Measurements from ENCODE around the gene SEMA3F.

The SEMA3F gene

GRCh38 chr3:50124052-50124799 lies 30.9 kb upstream of the SEMA3F start:
- no peaks in the 10 kb centered on the region for H3K9me3 ChIP-seq (ENCODE audit: low read length)
- H3K4me1 ChIP-seq (ENCODE audit: insufficient read depth, low read length) = peaks cover 17% of the 10 kb centered on the region
- H3K27me3 ChIP-seq (ENCODE audit: insufficient read depth, low read length) = no peaks in the 10 kb centered on the region
- H3K36me3 ChIP-seq (ENCODE audit: insufficient read depth, low read length) = peaks cover 15% of the 10 kb centered on the region
- H2AFZ ChIP-seq (ENCODE audit: low read depth, low read length) = no peak overlapping the region
- no peak overlapping the region for H3K4me3 ChIP-seq (ENCODE audit: low read length)

DNA sequence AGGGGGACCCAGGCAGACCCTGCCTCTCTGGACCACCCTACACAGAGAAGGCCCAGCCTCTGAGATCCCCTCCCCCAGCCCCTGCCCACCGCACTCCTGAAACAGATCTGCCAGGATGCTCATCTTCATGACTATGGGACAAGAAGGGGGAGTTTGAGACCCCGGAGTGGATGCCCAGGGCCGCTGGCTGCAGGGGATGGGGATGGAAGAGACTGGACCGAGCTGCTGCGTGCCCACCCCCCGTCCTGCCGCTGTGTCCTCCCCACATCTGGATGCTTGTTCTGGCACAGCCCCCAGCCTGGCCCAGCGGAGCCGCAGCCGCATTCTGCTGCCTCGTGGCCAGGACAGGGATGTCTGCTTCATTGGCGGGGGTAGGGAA lies 30.3 kb upstream of the SEMA3F start:
- Histone ChIP-seq H3K4me1 (ENCODE audit: insufficient read depth, low read length) (peaks cover 17% of the 10 kb centered on the region), H3K36me3 (ENCODE audit: insufficient read depth, low read length) (peaks cover 11% of the 10 kb centered on the region), H3K9me3 (ENCODE audit: low read length) (no peaks in the 10 kb centered on the region), H2AFZ (ENCODE audit: low read depth, low read length) (no peak overlapping the region), H3K4me3 (ENCODE audit: low read length) (no peak overlapping the region), H3K27me3 (ENCODE audit: insufficient read depth, low read length) (no peaks in the 10 kb centered on the region)

DNA sequence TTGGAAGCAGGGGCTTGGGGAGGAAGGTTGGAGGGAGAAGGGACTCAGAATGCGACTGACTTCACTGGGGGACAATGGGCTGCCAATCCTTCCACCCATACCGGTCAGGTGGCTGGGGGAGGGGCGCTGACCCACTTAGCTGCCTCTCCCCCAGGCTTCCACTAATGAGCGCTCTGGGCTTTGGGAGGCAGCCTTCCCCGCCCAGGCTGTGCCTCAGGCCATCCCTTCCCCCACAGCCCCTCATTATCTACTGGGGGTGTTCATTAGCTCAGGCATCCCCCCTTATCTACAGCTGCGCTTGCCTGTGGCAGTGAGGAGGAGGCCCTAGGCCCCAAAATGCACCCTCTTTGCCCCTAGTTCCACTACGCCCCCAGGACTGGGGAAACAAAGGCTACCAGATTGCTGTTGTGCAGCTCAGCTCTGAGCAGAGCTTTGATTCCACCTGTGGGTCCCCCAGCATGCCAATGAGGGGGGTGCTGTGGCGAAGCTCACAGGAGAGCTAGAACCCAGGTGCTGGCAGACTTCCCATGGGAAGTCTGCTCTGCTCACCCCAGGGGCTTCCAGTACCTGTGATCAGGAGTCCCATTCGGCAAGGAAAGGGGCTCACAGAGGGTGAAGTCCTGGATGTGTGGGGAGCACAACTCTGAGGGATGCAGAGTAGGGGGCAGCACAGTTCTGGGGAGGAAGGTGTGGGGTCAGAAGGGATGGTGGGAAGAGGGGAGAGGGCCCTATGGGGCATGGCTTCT lies 29.4 kb upstream of the SEMA3F start:
- peaks cover 17% of the 10 kb centered on the region for H3K4me1 ChIP-seq (ENCODE audit: insufficient read depth, low read length)
- H3K4me3 ChIP-seq (ENCODE audit: low read length) = no peak overlapping the region
- H3K27me3 ChIP-seq (ENCODE audit: insufficient read depth, low read length) = no peaks in the 10 kb centered on the region
- no peak overlapping the region for H2AFZ ChIP-seq (ENCODE audit: low read depth, low read length)
- H3K9me3 ChIP-seq (ENCODE audit: low read length) = no peaks in the 10 kb centered on the region
- peaks cover 2% of the 10 kb centered on the region for H3K36me3 ChIP-seq (ENCODE audit: insufficient read depth, low read length)

DNA sequence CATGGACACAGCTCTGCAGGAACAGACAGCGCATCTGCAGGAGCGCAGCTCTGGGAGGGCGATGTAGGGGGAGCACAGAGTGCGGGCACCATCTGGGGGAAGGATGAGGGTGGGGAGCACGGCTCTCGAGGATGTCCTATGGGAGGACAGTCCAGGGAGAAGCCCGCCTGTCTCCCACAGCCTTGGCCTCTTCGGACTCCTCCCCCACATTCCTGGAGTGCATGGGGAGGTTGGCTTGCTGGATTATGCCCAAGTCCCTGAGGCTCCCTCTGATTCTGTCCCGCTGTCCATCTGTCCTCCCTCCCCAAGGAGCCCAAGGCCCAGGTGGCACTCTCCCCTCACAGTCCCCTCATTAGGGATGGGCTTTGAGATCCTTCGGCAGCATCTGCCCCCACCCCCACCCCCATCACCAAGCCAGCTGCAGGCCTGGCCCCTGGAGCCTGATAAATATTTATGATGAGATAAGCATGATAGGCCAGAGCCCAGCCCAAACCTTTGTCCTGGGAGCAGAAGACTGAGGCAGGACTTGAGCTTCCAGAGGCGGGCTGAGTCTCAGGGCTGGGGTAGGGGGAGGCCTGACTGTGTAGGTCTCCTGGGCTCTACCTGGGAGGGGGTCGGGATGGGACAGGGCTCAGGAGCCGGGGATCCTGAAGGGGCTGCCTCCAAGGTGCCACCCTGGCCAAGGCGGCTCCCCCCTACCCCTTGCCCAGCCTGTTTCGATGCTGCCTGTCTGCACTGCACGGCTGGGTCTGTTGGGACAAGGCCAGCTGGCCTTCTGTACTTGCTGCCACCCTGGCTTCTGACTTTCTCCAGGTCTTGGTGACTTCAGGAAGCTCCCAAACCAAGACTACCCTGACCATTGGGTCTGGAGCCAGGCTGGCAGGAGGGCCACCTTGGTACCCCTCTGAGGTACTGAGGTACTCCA lies 28.6 kb upstream of the SEMA3F start:
- Histone ChIP-seq H3K4me3 (ENCODE audit: low read length) (no peak overlapping the region), H3K9me3 (ENCODE audit: low read length) (no peaks in the 10 kb centered on the region), H3K36me3 (ENCODE audit: insufficient read depth, low read length) (no peaks in the 10 kb centered on the region), H2AFZ (ENCODE audit: low read depth, low read length) (no peak overlapping the region), H3K27me3 (ENCODE audit: insufficient read depth, low read length) (no peaks in the 10 kb centered on the region), H3K4me1 (ENCODE audit: insufficient read depth, low read length) (peaks cover 17% of the 10 kb centered on the region)

GRCh38 chr3:50127251-50127691 lies 27.9 kb upstream of the SEMA3F start:
- Histone ChIP-seq H3K27me3 (ENCODE audit: insufficient read depth, low read length) (no peaks in the 10 kb centered on the region), H3K4me3 (ENCODE audit: low read length) (no peak overlapping the region), H3K9me3 (ENCODE audit: low read length) (no peaks in the 10 kb centered on the region), H3K4me1 (ENCODE audit: insufficient read depth, low read length) (peaks cover 17% of the 10 kb centered on the region), H2AFZ (ENCODE audit: low read depth, low read length) (no peak overlapping the region), H3K36me3 (ENCODE audit: insufficient read depth, low read length) (no peaks in the 10 kb centered on the region)

- H3K4me1 ChIP-seq (ENCODE audit: insufficient read depth, low read length) = peaks cover 17% of the 10 kb centered on the region
- H2AFZ ChIP-seq (ENCODE audit: low read depth, low read length) = no peak overlapping the region
- H3K4me3 ChIP-seq (ENCODE audit: low read length) = no peak overlapping the region
- H3K36me3 ChIP-seq (ENCODE audit: insufficient read depth, low read length) = no peaks in the 10 kb centered on the region
- no peaks in the 10 kb centered on the region for H3K27me3 ChIP-seq (ENCODE audit: insufficient read depth, low read length)
- no peaks in the 10 kb centered on the region for H3K9me3 ChIP-seq (ENCODE audit: low read length)
Observed at GRCh38 chr3:50128001-50128400, 27.1 kb upstream of the SEMA3F start.

DNA sequence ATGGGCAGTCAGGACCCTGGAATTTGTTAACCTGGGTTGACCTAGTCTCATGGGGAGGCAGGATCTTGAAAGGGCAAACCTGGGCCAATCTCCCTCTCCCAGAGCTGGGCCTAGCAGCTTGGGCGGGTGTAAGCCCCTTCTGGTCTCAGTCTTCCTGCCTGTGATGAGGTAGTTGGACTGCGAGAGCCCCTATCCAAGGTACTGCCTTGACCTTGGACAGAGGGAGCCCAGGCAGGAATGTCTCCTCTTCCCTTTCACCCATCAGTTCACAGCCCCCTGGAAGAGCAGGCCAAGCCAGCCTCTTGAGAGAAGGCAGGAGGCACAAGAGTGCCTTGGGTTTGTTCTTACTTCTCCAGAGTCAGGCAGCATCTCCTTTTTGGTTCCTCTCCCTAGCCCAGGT lies 24.7 kb upstream of the SEMA3F start:
- peaks cover 5% of the 10 kb centered on the region for H3K27me3 ChIP-seq (ENCODE audit: insufficient read depth, low read length)
- no peak overlapping the region for H3K4me3 ChIP-seq (ENCODE audit: low read length)
- no peaks in the 10 kb centered on the region for H3K36me3 ChIP-seq (ENCODE audit: insufficient read depth, low read length)
- H3K9me3 ChIP-seq (ENCODE audit: low read length) = no peaks in the 10 kb centered on the region
- H3K4me1 ChIP-seq (ENCODE audit: insufficient read depth, low read length) = peaks cover 17% of the 10 kb centered on the region
- H2AFZ ChIP-seq (ENCODE audit: low read depth, low read length) = no peak overlapping the region

DNA sequence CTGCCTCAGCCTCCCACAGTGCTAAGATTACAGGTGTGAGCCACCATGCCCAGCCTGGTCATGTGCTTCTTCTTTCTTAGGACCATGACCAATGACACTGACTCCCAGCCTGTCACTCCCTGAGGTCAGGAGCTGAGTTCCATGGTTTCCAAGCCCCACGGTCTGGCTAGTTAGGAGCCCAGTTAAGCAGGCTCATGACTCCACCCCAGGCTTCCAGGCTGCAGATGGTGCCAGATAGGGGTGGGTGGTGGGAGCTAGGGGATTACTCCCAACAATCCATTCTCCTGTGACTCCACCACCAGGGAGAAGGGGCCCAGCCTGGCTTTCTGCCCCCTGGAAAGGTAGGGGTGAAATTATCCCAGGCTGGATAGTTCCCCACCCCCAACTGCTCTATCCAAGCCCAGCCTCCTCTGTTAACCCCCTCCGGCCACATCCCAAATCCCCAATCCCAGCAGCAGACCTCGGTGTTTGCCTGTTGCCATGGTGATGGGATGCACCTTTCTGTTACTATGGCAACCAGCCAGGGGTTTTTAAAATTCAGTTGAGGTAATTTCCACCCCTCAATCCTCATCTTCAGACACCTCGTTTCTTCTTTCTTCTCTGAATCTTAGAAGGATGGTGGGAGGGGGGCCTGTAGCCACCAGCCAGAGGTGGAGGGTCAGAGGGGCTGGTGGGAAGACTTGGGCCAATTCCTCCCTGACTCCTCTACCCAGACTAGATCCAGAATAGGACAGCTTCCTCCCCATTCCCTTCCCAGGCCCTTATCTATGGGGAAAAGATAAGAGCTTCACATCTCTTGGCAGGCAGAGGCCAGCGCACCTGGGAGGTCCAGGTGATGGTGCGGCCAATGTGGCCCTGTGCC lies 22.5 kb upstream of the SEMA3F start:
- H3K4me3 ChIP-seq (ENCODE audit: low read length) = no peak overlapping the region
- no peaks in the 10 kb centered on the region for H3K9me3 ChIP-seq (ENCODE audit: low read length)
- H2AFZ ChIP-seq (ENCODE audit: low read depth, low read length) = no peak overlapping the region
- peaks cover 5% of the 10 kb centered on the region for H3K27me3 ChIP-seq (ENCODE audit: insufficient read depth, low read length)
- no peaks in the 10 kb centered on the region for H3K36me3 ChIP-seq (ENCODE audit: insufficient read depth, low read length)
- H3K4me1 ChIP-seq (ENCODE audit: insufficient read depth, low read length) = no peaks in the 10 kb centered on the region

DNA sequence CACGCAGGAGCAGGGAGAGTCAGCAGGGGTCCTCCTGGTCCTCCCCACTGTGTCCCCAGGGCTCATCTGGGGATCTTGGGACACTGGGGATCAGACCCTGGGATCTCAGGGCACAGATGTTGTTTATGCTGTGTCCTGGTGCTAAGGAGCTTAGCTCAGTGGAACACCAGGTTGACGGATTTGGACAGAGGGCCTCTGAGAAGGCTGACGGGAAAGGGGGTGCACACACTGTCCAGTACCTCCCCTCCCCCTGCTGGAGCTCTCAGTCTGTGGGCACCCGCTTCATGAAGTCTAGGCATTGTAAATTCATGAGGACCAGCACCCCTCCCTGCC lies 21.9 kb upstream of the SEMA3F start:
- Histone ChIP-seq H2AFZ (ENCODE audit: low read depth, low read length) (no peak overlapping the region), H3K27me3 (ENCODE audit: insufficient read depth, low read length) (peaks cover 5% of the 10 kb centered on the region), H3K36me3 (ENCODE audit: insufficient read depth, low read length) (no peaks in the 10 kb centered on the region), H3K4me3 (ENCODE audit: low read length) (no peak overlapping the region), H3K4me1 (ENCODE audit: insufficient read depth, low read length) (peaks cover 3% of the 10 kb centered on the region), H3K9me3 (ENCODE audit: low read length) (no peaks in the 10 kb centered on the region)

GRCh38 chr3:50134367-50134766 lies 20.8 kb upstream of the SEMA3F start:
- no peak overlapping the region for H3K4me3 ChIP-seq (ENCODE audit: low read length)
- peaks cover 5% of the 10 kb centered on the region for H3K27me3 ChIP-seq (ENCODE audit: insufficient read depth, low read length)
- H2AFZ ChIP-seq (ENCODE audit: low read depth, low read length) = no peak overlapping the region
- no peaks in the 10 kb centered on the region for H3K9me3 ChIP-seq (ENCODE audit: low read length)
- peaks cover 14% of the 10 kb centered on the region for H3K4me1 ChIP-seq (ENCODE audit: insufficient read depth, low read length)
- no peaks in the 10 kb centered on the region for H3K36me3 ChIP-seq (ENCODE audit: insufficient read depth, low read length)

DNA sequence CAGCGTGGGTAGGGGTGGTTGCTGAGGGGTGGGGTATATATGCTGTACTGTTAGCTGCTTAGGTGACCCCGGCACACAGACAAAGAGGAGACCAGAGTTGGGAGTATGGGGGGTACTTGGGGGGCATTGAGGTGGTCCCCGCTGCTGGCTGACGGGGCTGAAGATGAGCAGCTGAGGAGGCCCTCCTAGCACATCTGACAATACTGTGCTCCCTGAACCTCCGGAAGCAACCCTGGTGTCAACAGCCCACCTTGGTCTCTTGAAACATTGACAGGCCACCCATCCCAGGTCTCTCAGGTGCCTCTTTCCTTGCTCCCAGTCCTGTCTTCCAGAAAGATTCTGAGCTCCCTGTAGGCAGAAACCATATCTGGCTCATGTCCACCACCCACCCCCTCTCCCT lies 19.2 kb upstream of the SEMA3F start:
- H3K36me3 ChIP-seq (ENCODE audit: insufficient read depth, low read length) = no peaks in the 10 kb centered on the region
- H3K9me3 ChIP-seq (ENCODE audit: low read length) = no peaks in the 10 kb centered on the region
- peaks cover 16% of the 10 kb centered on the region for H3K4me1 ChIP-seq (ENCODE audit: insufficient read depth, low read length)
- H3K27me3 ChIP-seq (ENCODE audit: insufficient read depth, low read length) = peaks cover 5% of the 10 kb centered on the region
- no peak overlapping the region for H2AFZ ChIP-seq (ENCODE audit: low read depth, low read length)
- H3K4me3 ChIP-seq (ENCODE audit: low read length) = no peak overlapping the region

GRCh38 chr3:50136714-50137405 lies 18.3 kb upstream of the SEMA3F start:
- Histone ChIP-seq H3K27me3 (ENCODE audit: insufficient read depth, low read length) (peaks cover 5% of the 10 kb centered on the region), H3K4me1 (ENCODE audit: insufficient read depth, low read length) (peaks cover 16% of the 10 kb centered on the region)

More at GRCh38 chr3:50136714-50137405, 18.3 kb upstream of the SEMA3F start:
- Histone ChIP-seq H3K9me3 (ENCODE audit: low read length) (no peaks in the 10 kb centered on the region), H3K36me3 (ENCODE audit: insufficient read depth, low read length) (no peaks in the 10 kb centered on the region), H3K4me3 (ENCODE audit: low read length) (no peak overlapping the region), H2AFZ (ENCODE audit: low read depth, low read length) (no peak overlapping the region)

Data from neuron (in vitro differentiated cells).